SIG-M5 (cell line): ENCODE results near the gene POLR1G.
A peak's percentile ranks its signal among the peaks of the same experiment; 100 is the strongest.
"Not testable (repeated sequence)": the region's sequence is repeated elsewhere in the genome, so short reads cannot be mapped to it uniquely, and the experiment has no call there.

Experiments used
- DNase-seq: peaks from one replicate; lab custom pipeline; 2025; lab: John Stamatoyannopoulos, UW

The POLR1G gene

DNA sequence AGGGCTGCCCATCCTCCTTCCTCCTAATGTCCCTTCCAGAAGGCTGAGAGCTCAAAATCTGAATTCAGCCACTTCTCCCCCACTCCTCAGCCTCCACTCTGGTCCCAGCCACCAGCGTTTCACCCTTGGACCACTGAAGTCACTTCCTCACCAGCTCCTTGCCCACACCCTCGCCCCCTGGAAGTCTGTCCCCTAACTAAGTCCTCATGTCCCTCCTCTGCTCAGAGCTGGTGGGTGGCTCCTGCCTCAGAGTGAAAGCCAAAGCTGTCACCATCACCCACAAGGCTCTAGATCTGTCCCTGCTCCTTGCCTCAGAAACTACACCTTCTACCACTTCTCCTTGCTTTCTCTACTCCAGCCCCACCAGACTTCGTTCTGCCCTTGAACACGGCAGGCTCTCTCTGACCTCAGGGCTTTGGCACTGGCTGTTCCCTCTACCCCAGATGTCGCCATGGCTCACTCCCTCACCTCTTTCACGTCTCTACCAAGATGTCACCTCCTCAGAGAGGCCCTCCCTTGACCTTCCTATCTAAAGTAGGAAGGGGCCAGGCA, 15.6 kb downstream of the POLR1G start:
- no peak for DNase-seq

DNA sequence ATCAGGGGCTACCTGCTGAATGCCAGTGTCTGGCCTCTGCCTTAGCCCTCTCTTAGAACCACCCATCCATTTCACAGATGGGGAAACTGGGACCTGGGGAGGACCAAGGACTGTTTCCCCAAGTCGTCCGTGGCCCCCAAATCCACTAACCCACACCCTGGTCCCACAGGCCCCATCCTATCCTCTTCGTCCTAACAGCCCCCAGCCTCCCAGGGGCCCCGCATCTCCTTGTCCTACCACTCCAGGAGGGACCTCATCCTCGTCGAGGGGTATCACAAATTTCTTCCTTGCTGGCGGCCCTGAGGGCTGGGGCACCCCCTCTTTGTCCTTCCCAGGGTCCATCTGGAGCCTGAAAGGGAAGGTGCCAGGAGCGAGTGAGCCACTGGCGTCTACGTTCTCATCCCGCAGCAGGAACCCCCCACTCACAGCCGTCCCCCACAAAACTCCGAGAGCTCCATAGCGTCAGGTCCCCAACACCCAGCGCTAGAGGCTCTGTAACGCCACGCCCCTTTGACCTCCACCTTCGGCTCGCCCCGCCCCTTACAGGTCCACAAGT, 16.7 kb downstream of the POLR1G start:
- no peak for DNase-seq

DNA sequence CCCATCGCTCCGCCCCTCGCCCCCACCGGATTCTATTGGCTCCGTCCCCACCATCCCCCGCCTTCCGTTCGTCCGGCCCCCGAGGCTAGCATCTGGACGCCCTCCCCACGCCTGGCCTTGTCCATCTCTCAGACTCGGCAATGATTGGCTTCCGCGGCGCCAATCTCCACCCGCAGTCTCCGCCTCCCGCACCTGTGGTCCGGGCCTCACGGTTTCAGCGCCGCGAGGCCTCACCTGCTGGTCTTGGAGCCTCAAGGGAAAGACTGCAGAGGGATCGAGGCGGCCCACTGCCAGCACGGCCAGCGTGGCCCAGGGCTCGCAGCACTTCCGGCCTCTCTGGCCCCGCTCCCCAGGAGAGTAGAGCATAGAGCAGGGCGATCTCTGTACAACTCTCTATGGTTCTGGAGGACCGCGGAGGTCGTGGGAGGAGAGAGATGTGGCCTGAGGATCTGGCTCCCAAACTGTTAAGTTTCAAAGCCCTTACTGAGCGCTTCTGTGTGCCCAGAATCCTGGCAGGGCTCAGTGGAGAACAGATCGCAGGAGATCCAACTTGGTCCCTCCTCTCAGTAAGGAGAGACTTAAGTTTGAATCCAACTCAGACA, 17.2 kb downstream of the POLR1G start, which contains the start of gene ERCC1:
Gene ERCC1, minus strand, starts transcription at position 329 of the 602 bp plus-strand sequence. CDS start 543 bp downstream, outside the sequence.
- DNase-seq: peak; percentile 18

DNA sequence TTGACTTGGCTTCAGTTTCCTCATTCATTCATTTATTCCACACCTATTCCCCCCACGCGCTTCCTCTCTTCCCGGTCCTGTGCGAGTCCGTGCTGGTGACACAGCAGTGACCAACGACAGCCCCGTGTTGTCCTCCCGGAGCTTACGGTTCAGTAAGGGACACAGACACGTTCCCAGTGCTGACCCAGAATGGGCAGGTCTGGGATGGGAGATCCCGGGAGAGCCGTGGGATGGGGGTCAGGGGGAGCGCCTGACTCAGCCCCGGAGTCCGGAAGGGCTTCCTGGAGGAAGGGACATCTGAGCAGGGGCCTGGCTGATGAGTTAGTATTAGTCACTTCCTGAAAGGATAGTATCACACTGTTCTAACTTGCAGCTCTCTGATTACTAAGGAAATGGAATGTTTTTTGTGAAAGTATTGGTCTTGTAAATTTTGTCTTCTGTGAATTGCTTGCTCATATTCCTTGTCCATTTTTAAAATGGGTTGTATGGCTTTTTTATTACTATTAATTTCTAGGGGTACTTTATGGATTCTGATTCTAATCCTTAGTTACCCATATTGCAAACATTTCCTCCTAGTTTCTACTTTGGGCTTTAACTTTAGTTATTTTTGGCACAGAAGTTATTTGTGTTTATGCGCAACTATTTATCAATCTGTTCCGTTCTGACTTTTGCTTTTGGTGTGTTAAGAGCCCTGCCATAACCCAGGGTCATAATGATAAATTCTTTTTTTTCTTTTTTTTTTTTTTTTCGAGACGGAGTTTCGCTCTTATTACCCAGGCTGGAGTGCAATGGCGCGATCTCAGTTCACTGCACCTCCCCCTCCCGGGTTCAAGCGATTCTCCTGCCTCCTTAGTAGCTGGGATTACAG, 18.0 kb downstream of the POLR1G start:
- DNase-seq: peak; percentile 35

DNA sequence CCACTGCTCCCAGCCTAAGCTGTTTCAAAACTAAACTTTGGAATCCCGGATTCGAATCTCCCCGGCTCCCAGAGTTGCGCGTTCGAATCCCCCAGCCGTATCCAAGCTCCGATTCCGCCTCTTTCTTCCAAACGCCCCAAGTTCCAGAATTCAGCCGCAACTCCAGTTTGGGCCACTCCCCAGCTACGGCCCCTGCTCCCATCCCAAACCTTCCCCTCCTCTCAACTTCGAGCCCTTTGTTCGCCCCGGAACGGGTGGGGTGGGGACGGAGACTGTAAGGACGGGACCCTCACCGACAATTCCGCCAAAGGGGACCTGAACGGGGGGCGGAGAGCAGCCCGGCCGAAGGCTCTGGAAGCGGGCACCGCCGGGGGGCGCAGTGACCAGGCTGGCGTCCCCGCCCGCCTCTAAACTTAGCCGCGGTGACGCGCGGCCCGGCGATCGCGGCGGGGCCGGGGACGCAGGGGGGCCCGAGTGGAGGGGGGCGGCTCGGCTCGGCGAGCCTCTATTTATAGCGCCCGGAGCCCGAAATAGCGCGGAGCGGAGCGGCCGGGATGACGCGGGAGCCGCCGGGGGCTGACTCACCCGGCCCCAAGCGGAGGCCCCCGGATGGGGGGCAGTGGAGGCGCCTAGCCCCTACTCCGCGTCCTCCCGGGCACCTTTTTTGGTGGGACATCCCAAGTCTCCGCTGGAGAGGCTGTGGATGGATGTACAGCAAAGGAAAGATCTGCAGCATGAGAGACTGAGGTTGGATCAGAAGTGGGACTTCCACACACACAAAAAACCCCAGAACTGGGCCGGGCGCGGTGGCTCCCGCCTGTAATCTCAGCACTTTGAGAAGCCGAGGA, 22.2 kb downstream of the POLR1G start:
- no peak for DNase-seq

DNA sequence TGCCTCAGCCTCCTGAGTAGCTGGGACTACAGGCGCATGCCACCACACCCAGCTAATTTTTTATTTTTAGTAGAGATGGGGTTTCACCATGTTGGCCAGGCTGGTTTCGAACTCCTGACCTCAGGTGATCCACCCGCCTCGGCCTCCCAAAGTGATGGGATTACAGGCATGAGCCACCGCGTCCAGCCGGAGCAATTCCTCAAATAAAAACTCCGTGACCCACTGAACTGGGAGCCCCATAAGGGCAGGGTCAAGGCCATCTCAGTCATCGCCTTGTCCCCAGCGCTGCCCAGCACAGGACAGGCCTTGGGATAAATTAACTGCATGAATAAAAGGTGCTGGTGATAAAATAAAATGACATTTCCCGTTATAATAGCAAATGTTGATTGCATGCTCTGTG, 23.5 kb downstream of the POLR1G start:
- DNase-seq: not testable (repeated sequence)

DNA sequence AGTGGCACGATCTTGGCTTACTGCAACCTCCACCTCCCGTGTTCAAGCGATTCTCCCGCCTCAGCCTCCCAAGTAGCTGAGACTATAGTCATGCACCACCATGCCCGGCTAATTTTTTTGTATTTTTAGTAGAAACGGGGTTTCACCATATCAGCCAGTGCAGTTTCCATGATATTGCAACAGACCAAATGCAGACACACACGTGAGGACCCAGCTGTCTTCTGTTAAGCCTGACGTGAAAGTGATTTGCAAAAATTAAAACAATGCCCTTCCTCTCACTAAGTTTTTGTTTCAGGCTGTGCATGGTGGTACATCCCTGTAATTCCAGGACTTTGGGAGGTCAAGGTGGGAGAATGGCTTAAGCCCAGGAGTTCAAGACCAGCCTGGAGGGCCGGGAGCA, 24.6 kb downstream of the POLR1G start:
- DNase-seq: peak; percentile 49

DNA sequence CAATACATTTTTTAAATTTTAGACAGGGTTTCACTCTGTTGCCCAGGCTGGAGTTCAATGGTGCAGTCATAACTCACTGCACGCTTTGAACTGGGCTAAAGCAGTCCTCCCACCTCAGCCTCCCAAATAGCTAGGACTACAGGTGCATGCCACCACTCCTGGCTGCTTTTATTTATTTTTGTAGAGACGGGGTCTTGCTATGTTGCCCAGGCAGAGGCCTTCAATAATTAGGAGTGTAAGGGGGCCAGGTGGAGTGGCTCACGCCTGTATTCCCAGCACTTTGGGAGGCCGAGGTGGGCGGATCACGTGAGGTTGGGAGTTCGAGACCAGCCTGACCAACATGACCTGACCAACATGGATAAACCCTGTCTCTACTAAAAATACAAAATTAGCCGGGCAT, 26.1 kb downstream of the POLR1G start:
- DNase-seq: not testable (repeated sequence)

DNA sequence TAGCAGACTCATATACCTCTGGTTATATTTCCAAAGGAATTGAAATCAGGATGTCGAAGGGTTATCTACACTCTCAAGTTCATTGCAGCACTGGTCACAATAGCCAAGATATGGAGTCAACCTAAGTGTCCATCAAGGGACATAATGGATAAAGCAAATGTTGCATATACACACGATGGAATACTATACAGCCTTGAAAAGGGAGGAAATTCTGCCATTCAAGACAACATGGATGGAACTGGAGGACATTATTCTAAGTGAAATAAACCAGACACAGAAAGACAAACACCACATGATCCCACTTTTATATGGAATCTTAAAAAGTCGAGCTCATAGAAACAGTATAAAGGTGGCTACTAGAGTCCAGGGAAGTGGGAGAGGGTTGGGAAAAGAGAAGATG, 30.9 kb downstream of the POLR1G start:
- no peak for DNase-seq

DNA sequence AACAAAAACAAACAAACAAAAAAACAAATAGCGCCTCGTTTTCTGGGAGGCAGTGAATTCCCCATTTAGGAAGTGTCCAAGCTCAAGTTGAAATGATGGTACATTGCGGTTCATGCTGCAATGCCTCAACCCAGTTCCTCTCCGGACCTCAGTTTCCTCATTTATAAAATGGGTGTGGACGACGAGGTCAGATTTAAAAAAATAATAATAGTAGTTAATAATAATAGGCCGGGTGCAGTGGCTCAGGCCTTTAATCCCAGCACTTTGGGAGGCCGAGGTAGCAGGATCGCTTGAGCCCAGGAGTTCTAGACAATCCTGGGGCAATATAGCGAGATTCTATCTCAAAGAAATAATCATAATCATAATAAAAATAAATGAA, 32.7 kb downstream of the POLR1G start:
- DNase-seq: no peak

DNA sequence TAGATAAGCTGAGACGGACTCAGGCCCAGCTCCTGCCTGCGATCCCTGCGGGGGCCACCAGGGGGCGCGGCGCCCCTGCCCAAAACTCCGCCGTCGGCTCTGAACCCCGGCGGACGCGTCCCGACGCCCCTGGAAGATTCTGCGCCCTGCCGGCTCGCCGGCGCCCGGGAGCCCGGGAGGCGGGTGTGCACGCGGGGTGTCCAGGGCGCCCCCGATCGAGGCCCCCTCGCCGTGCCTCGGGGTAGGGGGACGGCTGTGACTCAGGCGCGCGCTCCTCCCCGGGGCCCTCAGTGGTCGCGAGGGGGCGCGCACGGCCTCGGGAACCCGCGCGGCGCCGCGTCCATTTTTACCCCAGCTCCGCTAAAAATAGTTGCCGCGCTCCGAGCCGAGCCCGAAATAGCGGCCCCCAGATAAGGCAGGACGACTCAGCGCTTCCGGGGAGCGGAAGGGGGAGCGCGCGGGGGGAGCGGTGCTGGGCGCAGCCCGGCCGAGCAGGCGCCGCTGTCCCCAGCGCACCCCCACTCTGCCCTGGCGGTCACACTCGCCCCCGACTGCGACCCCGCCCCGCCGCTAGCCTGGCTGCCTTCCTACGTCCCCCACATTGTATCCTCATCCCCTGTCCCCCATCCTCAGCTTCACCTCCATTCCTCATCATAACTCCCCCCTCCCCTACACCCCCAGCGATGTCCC, 33.3 kb downstream of the POLR1G start:
- DNase-seq: no peak

DNA sequence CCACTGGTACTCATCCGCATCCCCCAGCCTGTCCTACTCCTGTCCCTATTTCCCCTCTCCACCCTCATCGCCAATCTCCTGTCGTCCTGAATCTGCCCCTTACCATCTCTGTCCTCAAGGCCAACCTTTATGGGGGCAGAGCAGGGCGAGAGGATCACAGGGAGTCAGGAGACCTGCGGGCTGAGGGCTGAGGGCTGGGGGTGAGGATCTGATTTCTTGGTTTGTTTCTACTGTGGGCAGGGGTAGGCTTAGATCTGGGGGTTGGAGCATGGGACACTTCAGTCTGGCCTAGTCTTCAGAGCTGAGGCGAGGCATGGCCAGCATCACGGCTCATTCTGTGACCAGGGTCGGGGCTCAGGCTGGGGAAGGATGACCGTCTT, 33.8 kb downstream of the POLR1G start:
- no peak for DNase-seq

DNA sequence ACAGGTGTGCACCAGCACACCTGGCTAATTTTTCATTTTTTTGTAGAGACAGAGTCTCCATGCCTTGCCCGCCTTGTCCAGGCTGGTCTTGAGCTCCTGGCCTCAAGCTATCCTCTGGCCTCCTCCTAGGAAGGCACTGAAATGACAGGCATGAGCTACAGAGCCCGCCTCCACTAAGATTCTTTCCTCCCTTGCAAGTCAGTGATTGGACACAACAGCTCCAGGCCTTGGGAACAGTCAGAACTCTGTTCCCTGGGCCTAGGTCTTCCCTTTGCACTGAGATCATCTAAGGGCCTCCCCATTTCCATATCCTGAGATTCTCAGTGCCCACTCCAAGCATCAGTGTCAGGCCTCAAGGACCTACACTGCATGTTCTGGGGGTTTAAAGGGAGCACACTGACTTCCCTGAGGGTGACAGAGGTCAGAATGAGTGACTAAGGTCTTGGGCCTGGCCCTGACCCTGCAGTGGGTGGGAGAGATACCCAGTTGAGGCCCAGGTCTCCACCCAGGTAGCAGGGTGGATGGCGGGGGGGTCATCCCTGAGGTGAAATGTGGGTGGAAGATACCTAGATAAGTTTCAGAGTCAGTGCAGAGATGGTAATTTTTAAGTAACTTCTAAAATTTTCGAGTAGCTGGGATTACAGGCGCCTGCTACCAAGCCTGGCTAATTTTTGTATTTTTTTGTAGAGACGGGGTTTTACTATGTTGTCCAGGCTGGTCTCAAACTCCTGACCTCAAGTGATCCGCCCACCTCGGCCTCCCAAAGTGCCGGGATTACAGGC, 34.6 kb downstream of the POLR1G start:
- no peak for DNase-seq

DNA sequence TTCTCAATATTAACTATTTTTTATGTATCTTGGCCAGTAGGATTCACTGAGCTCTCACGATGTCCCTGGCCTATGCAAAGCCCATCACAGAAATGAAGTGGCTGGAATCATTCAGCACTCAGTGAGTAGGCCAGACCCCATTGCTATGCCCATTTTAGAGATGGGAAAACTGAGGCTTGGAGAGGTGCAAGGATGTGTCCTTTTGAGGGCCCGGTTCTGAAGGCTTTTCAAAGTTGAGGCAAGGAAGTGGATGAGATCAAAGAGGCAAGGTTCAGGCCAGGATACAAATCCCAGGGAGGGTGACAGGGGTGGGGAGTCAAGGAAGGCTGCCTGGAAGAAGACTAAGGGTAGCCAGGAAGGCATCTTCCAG, 35.9 kb downstream of the POLR1G start:
- no peak for DNase-seq

DNA sequence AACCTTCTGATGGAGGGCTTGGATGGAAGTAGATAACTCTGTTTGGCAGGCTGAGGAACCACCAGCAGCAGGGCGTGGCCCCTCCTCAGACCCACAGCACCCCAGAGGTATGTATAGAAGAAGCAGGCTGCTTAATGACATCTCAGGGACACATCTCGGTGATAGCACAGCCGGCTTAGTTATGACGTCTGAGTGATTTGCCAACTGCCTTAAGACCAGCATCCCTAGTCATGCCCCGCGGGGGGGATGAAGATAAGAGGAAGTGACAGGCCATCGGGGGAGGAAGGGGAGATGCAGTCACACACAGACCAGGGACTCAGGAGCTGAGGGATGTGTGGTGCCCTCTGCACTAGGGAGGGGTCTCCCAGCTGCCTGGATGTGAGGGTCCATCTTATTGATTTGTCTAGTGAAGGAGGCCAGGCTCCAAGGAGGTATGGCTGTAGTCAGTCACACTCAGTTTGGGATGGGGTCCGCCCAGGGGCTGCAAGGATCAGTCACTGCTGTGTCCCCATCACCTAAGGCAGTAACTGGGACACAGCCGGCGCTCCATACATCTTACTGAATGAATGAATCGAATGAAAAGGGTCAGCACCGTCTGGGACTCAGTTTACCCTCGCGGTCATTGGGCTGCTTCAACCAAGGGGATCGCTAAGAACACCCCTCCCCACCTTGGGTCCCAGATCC, 36.5 kb downstream of the POLR1G start:
- DNase-seq: peak; percentile 92

DNA sequence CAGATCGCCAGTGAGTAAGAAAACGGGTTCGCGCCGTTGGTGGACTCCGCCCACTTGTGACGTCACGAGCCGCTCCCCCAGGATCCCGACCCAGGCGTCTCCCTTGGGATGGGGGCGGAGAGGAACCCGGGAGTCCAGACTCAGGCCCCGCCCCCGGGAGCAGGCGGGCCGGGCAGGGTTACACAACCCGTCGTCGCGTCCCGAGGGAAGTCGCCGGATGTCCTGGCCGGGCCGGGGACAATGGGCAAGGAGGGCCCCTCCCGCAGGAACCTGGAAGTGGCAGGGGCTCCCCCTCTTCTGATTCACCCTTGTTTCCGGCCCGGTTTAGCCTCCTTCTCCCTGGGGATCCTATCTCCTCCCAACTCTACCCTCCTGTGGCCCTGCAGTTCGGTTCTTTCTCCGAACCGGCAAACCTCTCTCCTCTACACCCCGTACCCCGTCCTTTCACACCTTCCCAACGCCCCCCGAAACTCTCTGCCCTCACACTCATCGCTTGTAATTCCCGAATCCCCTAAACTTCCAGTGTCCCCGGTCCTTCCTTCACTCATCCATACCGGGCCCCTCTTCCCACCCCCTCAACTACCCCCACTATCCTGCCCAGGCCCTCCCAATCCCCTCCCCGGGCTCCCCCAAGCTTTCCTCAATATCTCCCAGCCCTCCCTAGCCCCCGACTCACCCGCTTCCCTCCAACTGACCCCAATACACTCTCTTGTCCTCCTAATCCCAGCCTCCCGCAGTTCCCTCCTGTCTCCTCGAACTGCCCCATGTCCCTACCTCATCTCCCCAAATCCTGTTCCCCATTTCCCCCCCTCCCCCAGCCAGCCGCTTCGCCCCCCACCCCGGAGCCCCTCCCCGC, 37.2 kb downstream of the POLR1G start:
- no peak for DNase-seq

DNA sequence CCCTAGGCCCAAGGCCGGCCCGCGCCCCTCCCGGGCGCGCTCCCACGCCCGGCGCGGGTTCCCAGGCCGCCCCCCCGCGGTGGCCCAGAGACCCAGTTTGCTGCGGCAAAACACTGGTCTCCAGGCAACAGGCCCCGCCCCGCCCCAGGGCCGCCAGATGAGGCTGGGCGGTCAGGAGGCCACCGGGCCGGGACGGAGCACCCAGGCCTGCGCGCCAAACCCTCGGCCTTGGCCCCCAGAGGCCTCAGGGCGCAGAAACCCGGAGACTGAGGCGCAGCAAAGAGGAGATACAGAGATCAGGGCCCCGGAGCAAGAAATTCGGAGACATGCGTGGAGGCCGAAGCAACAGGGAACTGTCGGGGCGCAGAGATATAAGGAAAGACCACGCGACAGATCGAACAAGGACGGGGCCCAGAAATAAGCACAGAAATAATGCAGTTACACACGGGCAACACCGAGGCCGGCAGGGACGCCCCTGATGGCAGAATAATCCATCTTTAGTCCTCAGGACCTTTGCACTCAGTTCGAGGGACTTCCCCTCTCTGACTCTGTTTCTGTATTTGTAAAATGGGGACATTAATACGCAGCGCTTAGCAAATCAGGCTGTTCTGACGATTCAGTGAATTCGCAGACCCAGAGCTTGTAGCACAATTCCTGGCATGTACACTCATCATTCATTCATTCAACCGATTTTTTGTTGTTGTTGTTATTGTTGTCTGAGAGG, 38.0 kb downstream of the POLR1G start:
- DNase-seq: no peak

DNA sequence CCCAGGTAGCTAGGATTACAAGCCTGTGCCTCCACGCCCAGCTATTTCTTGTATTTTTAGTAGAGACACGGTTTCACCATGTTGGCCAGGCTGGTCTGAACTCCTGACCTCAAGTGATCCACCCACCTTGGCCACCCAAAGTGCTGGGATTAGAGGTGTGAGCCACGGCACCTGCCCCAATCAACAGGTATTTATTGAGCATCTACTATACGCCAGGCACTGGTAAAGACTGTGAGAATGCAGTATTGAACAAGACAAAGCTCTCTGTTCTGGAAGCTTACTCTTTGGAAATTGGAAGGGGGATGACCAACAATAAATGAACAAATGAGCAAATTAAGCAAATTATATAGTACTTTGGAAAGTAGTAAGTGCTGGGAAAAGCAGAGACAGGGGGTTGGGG, 38.7 kb downstream of the POLR1G start:
- DNase-seq: no peak
